ENCODE results near the gene DCAF11. TPM values are rescaled to one million over a fixed set of nuclear protein-coding genes. Genes with fewer than 3 reads are reported as not detected.

Gene DCAF11
- total RNA-seq, 1 donor from 2014 or later = 64.9 TPM

- peaks cover 48% of the 10 kb centered on the region for H3K4me1 ChIP-seq
- H3K27me3 ChIP-seq (ENCODE audit: low read depth) = no peaks in the 10 kb centered on the region
- peaks cover 29% of the 10 kb centered on the region for H3K36me3 ChIP-seq
- intact Hi-C loops (cut with DNase I) = no loop called here
- peak overlapping the region; percentile 100 for H3K4me3 ChIP-seq
- DNase-seq = no peak
- no peaks in the 10 kb centered on the region for H3K9me3 ChIP-seq
- no peak for ATAC-seq
- peak overlapping the region; percentile 97 for H3K27ac ChIP-seq
- TF ChIP-seq, protein P1, sequence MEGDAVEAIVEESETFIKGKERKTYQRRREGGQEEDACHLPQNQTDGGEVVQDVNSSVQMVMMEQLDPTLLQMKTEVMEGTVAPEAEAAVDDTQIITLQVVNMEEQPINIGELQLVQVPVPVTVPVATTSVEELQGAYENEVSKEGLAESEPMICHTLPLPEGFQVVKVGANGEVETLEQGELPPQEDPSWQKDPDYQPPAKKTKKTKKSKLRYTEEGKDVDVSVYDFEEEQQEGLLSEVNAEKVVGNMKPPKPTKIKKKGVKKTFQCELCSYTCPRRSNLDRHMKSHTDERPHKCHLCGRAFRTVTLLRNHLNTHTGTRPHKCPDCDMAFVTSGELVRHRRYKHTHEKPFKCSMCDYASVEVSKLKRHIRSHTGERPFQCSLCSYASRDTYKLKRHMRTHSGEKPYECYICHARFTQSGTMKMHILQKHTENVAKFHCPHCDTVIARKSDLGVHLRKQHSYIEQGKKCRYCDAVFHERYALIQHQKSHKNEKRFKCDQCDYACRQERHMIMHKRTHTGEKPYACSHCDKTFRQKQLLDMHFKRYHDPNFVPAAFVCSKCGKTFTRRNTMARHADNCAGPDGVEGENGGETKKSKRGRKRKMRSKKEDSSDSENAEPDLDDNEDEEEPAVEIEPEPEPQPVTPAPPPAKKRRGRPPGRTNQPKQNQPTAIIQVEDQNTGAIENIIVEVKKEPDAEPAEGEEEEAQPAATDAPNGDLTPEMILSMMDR (IDR thresholded peaks at IDR 0.05) = no peak
Measured at GRCh38 chr14:24136684-24137528, 22.3 kb downstream of the DCAF11 start.

GRCh38 chr14:24137529-24138395, 23.2 kb downstream of the DCAF11 start:
- no peak for ATAC-seq
- intact Hi-C loops (cut with DNase I) = no loop called here
- DNase-seq = no peak
- H3K9me3 ChIP-seq = no peaks in the 10 kb centered on the region
- H3K27ac ChIP-seq = no peak overlapping the region
- peak overlapping the region; percentile 100 for H3K4me3 ChIP-seq
- TF ChIP-seq, protein P1 (IDR thresholded peaks at IDR 0.05) = no peak
- no peaks in the 10 kb centered on the region for H3K27me3 ChIP-seq (ENCODE audit: low read depth)
- H3K4me1 ChIP-seq = peaks cover 53% of the 10 kb centered on the region
- peaks cover 29% of the 10 kb centered on the region for H3K36me3 ChIP-seq

DNA sequence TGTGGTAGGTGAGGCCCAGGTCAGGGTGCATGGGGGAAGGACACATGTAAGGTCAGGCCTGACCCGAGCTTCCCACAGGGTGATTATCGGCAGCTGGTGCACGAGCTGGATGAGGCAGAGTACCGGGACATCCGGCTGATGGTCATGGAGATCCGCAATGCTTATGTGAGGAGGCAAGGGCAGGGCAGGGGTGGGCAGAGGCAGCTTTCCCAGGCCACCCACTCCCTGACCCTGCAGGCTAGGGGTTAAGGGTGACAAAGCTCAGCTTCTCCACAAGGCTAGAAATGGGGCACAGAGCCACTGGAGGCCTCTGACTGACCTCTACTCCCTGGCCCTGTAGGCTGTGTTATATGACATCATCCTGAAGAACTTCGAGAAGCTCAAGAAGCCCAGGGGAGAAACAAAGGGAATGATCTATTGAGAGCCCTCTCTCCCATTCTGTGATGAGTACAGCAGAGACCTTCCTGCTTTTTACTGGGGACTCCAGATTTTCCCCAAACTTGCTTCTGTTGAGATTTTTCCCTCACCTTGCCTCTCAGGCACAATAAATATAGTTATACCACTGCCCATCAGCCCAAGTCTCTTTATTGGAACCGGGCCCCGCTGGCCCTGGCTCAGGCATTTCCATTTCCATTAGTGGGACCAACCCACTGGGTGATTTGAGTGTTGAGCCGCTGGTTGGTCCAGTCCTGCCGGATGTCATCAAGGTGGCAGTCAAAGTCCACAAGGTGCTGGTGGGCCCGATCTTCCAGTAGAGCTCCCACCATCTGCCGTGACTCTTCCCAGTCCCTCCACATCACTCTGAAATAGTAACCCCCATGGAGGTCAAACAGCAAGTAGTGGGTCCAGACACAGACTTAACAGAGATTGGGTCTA, 24.1 kb downstream of the DCAF11 start:
- Histone ChIP-seq H3K4me3 (no peak overlapping the region), H3K9me3 (no peaks in the 10 kb centered on the region)
- ATAC-seq = no peak

DNA sequence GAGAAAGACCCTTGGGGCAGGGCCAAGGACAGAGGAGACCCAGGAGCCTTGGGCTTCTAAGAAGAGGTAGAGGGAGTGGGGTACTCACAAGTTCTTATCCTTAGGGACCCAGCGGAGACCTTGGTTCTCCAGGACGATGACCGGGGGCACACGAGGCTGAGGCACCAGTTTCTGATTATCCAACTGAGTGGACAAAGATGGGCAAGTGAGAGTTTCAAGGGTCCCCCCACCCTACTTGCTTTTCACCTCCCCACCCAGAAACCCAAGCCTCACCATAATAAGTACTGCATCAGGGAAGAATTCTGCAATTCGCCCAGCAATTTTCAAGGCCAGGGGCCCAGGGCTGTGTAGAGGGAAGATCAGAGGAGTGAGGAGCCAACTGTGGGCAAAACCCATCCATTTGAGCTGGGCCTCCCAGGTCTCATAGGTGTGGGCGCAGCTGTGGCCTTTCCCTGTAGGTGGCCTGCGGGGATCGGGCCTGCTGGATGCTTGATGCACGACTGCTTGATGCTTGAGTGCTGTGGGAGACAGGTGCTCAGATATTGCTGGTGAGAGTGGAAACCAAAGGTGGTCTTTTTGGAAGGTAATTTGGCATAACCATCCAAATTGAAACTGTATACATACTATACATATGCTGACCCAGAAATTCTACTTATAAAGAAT, 24.8 kb downstream of the DCAF11 start:
- H3K9me3 ChIP-seq = no peaks in the 10 kb centered on the region
- no peak overlapping the region for H3K27ac ChIP-seq
- H3K27me3 ChIP-seq (ENCODE audit: low read depth) = no peaks in the 10 kb centered on the region
- peaks cover 42% of the 10 kb centered on the region for H3K36me3 ChIP-seq
- peak overlapping the region; percentile 90 for H3K4me3 ChIP-seq
- no peak for DNase-seq
- peaks cover 53% of the 10 kb centered on the region for H3K4me1 ChIP-seq
- intact Hi-C loops (cut with DNase I) = no loop called here
- TF ChIP-seq, protein P1 (IDR thresholded peaks at IDR 0.05) = no peak
- no peak for ATAC-seq

More for the DNA sequence above, 24.1 kb downstream of the DCAF11 start:
- Histone ChIP-seq H3K27me3 (ENCODE audit: low read depth) (no peaks in the 10 kb centered on the region), H3K27ac (no peak overlapping the region), H3K36me3 (peaks cover 34% of the 10 kb centered on the region), H3K4me1 (peaks cover 53% of the 10 kb centered on the region)
- TF ChIP-seq, protein P1 (IDR thresholded peaks at IDR 0.05) = no peak
- no peak for DNase-seq
- intact Hi-C loops (cut with DNase I) = no loop called here
